Measurements from ENCODE around the gene BBS7. TPM values are rescaled to one million over a fixed set of nuclear protein-coding genes. Genes with fewer than 3 reads are reported as not detected.

BBS7 gene
- total and polyA plus RNA-seq, 9 of the 15 experiments (the other 6 are each of a cell fraction or from before 2014, with no cell fraction given): 13.4 to 25.8 (median 16.4) TPM

DNA sequence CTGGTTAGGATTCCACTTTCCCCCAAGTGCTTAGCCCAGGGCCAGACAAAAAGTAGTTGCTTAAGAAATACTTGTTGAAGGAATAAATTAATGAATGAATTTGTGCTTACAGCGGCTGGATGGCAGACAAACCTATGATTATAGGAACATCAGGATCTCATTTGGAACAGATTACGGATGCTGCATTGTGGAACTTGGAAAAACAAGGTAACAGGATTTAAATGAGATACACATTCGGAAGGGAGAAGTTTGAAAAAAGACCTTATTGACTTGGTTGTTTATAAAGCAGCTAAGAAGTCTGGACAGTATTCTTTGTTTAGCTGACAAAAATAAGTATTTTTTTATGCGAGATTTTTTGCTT, 68.6 kb downstream of the BBS7 start:
- CTCF ChIA-PET (ENCODE audit: low intra/inter-chr PET ratio): no interaction called here
- H3K9me1 ChIP-seq (ENCODE audit: control insufficient read depth, insufficient read depth, low read length): no peaks in the 10 kb centered on the region
- FAIRE-seq: no peak
- intact Hi-C loops (cut with micrococcal nuclease) (loop anchor here (2.0 kb wide), 1 partner anchor 21 kb away; the partner anchor contains the start of gene CCNA2), in situ Hi-C loops (cut with MboI) (no loop called here)
- H3K36me3 ChIP-seq (ENCODE audit: control insufficient read depth, insufficient read depth, low read length): peaks cover 51% of the 10 kb centered on the region
- peaks cover 33% of the 10 kb centered on the region for H3K79me2 ChIP-seq (ENCODE audit: control insufficient read depth, insufficient read depth, low read length)
- TF ChIP-seq ZKSCAN8 (CRISPR knock-in tag; IDR thresholded peaks at IDR 0.05): no peak
- TF ChIP-seq ARNT (IDR thresholded peaks at IDR 0.05): 0 out of 4 replicates have a peak, but pooled peaks of 1 of the 2 experiments have one; percentile 16
- TF ChIP-seq, protein P1, sequence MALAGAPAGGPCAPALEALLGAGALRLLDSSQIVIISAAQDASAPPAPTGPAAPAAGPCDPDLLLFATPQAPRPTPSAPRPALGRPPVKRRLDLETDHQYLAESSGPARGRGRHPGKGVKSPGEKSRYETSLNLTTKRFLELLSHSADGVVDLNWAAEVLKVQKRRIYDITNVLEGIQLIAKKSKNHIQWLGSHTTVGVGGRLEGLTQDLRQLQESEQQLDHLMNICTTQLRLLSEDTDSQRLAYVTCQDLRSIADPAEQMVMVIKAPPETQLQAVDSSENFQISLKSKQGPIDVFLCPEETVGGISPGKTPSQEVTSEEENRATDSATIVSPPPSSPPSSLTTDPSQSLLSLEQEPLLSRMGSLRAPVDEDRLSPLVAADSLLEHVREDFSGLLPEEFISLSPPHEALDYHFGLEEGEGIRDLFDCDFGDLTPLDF (CRISPR knock-in tag; IDR thresholded peaks at IDR 0.05): no peak
- no peak for TF ChIP-seq FOXM1 (IDR thresholded peaks at IDR 0.05; ENCODE audit: low read depth)
- TF ChIP-seq FOXM1 (CRISPR knock-in tag; IDR thresholded peaks at IDR 0.05; ENCODE audit: low read depth): no peak
- TF ChIP-seq SAFB (IDR thresholded peaks at IDR 0.05; ENCODE audit: borderline replicate concordance, low read depth, low read length): no peak
- TF ChIP-seq HLTF (IDR thresholded peaks at IDR 0.05): 0 out of 2 replicates have a peak, but pooled peaks have one; percentile 3
- H3K4me3 ChIP-seq: peak overlapping the region; percentile 94
- peak overlapping the region; percentile 94 for H3K4me2 ChIP-seq (ENCODE audit: insufficient read depth, low read length)
- peaks cover 3 to 8% of the 10 kb centered on the region in 2 experiments; a peak in 1 of 5 replicates for H3K4me1 ChIP-seq (replicated peaks in 1 of 2; ENCODE audit: control insufficient read depth in 2 of 2, insufficient read depth in 2 of 2, low read length in 2 of 2)
- H2AFZ ChIP-seq (ENCODE audit: low read depth, low read length): peak overlapping the region; percentile 99
- 0% methylated on average over 4 of the region's 4 CpGs for WGBS (ENCODE audit: insufficient coverage, low coverage, missing lambda C conversion rate)
- POLR2A ChIA-PET: interaction anchor here (0.6 to 2.3 kb wide), 8 partner anchors 9 to 342 kb away, joined by 3 to 8 read pairs (median 4); partner anchors contain the start of gene CCNA2
- H3K9me3 ChIP-seq (replicated peaks; ENCODE audit: control insufficient read depth, insufficient read depth, low read depth, low read length): no peaks in the 10 kb centered on the region
- DNase-seq (ENCODE audit: extremely low read depth in 1 of 4, low spot score in 3 of 4): no peak
- peak overlapping the region; percentile 98 to 100 for H3K9ac ChIP-seq (ENCODE audit: insufficient read depth in 1 of 2, low read depth in 2 of 2, low read length in 2 of 2)
- no peak for ATAC-seq
- BruUV-seq (replicated peaks): TSS peak; percentile 69
- H3K27ac ChIP-seq (ENCODE audit: extremely low read depth, low read depth, low read length): peak overlapping the region; percentile 97
- H3K27me3 ChIP-seq (ENCODE audit: control insufficient read depth in 2 of 2, insufficient read depth in 2 of 2, low read length in 2 of 2): no peaks in the 10 kb centered on the region
- no peaks in the 10 kb centered on the region for H4K20me1 ChIP-seq (replicated peaks; ENCODE audit: control insufficient read depth, insufficient read depth, low read length)
